Glomerular endothelial cell (primary cell): ENCODE results near the gene UGGT1. TPM values are rescaled to one million over a fixed set of nuclear protein-coding genes. Genes with fewer than 3 reads are reported as not detected.
A peak's percentile ranks its signal among the peaks of the same experiment; 100 is the strongest.

Experiments
- DNase-seq: peaks from one replicate; pipeline ENCODE4 v3.0.0-alpha.2; 2011; ENCODE audit warnings: low read depth, low spot score; ENCODE audit errors: extremely low read depth
- total RNA-seq: library from RNA; depleted of rRNA; stranded (reverse); fragments of >200 nt; gene quantifications from 2 replicates; pipeline ENCODE4 v1.2.3, GENCODE V29; 2015

Gene UGGT1, protein sequence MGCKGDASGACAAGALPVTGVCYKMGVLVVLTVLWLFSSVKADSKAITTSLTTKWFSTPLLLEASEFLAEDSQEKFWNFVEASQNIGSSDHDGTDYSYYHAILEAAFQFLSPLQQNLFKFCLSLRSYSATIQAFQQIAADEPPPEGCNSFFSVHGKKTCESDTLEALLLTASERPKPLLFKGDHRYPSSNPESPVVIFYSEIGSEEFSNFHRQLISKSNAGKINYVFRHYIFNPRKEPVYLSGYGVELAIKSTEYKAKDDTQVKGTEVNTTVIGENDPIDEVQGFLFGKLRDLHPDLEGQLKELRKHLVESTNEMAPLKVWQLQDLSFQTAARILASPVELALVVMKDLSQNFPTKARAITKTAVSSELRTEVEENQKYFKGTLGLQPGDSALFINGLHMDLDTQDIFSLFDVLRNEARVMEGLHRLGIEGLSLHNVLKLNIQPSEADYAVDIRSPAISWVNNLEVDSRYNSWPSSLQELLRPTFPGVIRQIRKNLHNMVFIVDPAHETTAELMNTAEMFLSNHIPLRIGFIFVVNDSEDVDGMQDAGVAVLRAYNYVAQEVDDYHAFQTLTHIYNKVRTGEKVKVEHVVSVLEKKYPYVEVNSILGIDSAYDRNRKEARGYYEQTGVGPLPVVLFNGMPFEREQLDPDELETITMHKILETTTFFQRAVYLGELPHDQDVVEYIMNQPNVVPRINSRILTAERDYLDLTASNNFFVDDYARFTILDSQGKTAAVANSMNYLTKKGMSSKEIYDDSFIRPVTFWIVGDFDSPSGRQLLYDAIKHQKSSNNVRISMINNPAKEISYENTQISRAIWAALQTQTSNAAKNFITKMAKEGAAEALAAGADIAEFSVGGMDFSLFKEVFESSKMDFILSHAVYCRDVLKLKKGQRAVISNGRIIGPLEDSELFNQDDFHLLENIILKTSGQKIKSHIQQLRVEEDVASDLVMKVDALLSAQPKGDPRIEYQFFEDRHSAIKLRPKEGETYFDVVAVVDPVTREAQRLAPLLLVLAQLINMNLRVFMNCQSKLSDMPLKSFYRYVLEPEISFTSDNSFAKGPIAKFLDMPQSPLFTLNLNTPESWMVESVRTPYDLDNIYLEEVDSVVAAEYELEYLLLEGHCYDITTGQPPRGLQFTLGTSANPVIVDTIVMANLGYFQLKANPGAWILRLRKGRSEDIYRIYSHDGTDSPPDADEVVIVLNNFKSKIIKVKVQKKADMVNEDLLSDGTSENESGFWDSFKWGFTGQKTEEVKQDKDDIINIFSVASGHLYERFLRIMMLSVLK (N-terminal part only)
- total RNA-seq = 69.0 and 74.0 TPM in 2 replicates

DNA sequence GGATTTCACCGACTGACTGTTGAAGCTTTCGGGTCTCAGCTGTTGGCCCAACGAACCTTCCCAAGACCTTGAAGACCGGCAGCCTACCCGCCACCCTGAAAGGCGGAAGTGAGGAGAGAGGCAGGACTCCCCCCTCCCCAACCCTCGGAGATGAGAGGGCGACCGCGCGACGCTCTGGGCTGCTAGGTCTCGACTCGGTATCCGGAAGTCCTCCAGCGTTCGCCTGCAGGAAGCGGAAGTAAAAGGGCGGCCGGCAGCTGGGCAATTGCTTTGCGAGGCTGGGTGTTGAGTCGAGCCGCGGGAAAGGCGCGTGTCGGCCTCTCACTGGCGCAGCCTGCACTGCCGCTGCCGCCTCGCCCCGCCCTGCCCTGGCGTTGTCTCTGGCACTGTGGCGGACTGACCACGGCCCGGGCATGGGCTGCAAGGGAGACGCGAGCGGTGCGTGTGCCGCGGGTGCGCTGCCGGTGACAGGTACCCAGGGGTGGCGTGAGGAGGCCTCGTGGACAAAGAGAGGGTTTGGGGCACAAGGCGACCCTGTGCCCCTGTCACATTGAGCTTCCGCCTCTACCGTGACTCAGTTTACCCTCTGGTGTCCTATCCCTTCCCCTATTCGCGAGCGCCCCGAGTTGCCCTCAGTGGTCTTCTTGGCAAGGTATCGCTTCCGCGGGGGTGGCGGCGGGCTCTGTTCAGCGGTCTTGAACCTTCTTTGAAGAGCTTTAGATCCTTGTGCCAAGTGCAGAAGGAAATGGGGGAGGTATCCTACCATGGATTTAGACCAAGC, at the start of gene UGGT1:
Gene UGGT1 (plus strand): TSS at position 256 of the 781 bp plus-strand sequence. CDS start 158 bp downstream, at position 414.
- DNase-seq = peak; percentile 80

DNA sequence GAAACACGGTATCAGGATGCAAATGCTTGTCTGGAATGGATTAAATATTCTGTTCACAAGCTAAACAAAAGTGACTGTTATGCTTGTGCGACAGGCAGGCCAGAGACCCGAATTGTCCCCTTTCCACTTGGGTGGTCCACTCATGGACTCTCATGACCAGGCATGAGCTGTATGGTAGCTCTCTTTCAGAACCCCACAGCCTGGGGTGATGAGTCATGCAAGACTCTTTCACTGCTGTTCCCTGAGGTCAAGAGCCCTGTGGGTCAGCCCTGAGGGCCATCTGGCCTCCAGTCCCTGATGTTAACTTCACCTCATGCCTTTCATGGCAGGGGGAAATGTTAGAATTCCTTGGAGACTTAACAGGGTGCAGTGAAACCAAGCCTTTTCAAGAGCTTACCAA, 49.4 kb upstream of the UGGT1 start:
- DNase-seq = no peak

DNA sequence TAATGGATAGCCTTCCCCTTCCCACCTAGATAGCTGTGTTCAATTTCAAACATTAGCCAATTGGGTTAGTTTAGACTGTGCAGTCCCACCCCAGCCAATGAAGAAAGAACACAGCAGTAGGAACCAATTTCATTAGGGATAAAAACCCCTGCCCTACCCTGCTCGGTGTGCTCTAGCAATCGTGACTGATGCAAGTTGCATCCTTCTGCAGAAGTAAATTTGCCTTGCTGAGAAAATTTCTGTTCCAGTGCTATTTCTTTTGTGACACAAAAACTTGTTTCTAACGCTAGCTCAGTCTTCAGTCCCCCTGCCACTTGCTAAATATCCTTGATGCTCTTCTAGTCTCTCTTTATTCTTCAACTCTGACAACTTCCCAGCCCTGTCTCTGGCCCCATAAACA, 48.0 kb upstream of the UGGT1 start:
- no peak for DNase-seq

DNA sequence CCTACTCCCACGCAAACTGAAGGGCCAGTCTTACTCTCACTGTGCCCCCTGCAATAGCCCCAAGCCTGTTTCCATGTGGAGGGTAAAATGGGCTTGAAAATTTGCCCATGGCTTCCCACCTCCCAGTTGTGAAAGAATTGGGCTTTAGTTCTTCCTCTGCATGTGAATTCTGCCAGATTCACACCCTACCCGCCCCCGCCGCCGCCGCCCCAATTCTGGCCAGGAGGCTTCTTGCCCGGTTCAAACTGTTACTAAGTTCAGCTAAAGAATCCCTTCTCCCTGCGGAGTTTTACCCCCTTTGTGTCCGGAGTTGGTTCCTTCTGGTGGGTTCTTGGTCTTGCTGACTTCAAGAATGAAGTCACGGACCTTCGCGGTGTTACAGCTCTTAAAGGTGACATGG, 37.7 kb upstream of the UGGT1 start:
- DNase-seq = no peak

DNA sequence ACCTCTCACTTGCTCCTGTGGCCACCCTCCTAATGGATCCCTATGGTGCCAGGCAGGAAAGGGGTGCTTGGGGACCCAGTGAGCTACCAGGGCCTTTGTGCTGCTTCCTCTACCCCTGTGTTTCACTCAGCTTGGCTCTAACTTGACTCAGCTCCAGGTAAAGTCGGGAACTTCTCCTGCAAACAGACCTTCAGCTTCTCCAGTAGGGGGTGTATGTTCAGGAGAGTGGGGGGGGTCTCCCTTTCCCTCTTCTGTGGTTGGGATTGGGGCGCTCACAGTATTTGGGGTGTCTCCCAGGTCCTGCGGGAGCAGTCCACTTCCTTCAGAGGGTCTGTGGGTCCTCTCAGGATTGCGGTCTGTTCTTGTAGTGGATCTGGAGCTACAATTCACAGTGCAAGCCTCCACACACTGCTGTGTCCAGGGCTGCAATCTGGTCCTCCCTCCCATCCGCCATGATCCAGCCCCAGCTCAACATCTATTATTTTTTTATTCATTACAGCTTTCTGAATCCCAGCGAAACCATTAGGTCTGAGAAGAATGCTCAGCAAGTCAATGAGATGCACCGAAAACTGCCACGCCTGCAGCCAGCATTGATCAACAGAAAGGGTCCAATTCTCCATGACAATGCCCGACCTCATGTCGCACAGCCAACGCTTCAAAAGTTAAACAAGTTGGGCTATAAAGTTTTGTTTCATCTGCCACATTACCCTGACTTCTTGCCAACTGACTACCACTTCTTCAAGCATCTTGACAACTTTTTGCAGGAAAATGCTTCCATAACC, 36.7 kb upstream of the UGGT1 start:
- no peak for DNase-seq

DNA sequence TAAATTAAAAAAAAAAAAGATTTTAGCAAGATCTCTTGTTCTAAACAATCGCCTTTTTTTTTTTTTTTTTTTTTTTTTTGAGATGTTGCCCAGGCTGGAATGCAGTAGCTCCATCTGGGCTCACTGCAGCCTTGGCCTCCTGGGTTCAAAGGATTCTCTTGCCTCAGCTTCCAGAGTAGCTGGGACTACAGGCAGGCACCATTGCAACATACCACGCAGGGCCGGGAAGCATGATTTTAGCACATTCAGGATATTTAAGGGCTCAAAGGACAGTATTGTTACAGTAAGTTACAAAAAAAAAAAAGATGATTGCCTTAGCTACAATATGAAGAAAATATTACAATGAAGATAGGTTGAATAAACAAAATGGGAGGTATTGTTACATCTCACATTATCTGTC, 33.7 kb upstream of the UGGT1 start:
- no peak for DNase-seq

DNA sequence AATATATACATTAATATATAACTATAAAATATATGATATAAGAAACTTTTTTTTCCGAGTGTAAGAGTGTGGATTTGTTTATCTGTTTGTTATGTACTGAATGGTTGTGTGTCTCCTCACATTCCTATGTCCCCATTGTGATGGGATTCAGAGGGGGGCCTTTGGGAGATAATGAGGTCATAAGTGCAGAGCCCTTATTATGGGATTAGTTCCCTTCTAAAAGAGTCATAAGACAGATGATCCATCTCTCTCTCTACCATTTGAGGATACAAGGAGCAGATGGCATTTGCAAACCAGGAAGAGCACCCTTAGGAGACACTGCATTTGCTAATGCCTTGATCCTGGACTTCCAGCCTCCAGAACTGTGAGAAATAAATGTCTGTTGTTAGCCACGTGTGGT, 32.9 kb upstream of the UGGT1 start:
- no peak for DNase-seq

DNA sequence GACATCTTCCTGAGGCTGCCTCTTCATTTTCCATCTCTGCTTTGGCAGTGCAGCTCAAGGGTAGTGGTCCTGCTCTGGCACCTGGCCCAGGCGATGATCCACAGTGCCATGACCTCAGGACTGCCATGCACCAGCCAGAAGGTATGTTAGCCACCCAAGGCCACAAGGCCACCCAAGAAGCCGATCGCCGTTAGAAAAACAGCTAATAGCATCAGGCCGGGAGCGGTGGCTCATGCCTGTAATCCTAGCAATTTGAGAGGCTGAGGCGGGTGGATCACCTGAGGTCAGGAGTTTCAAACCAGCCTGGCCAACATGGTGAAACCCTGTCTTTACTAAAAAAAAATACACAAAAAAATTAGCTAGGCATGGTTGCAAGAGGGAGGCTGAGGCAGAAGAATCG, 28.4 kb upstream of the UGGT1 start:
- no peak for DNase-seq

DNA sequence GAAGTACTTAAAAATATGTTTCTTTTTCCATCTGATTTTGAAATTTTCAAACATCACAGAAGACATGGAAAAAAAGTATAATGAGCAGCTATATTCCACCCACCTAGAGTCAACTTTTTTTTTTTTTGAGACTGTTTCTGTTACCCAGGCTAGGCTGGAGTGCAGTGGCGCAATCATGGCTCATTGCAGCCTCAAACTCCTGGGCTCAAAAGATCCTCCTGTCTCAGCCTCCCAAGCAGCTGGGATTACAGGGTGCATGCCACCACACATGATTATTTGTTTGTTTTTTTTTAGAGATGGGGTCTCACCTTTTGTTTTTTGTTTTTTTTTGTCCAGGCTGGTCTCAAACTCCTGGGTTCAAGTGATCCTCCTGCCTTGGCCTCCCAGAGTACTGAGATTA, 26.6 kb upstream of the UGGT1 start:
- no peak for DNase-seq

DNA sequence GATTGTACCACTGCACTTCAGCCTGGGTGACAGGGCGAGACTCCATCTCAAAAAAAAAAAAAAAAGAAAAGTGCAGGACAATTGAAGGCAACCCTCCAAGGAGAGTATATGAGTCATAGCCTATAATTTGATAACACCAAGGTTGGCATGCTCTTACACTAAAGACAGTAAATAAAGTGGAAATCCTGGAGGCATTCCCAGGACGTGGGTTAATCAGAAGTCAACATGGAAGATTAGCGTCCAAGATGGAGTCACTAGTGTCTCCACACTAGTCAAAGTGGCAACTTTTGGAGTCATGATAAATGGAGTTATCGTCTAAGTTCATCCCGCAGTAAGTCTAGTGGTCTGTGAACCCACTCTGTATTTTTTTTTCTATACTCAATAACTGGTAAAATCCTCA, 21.2 kb upstream of the UGGT1 start:
- DNase-seq = peak; percentile 7

DNA sequence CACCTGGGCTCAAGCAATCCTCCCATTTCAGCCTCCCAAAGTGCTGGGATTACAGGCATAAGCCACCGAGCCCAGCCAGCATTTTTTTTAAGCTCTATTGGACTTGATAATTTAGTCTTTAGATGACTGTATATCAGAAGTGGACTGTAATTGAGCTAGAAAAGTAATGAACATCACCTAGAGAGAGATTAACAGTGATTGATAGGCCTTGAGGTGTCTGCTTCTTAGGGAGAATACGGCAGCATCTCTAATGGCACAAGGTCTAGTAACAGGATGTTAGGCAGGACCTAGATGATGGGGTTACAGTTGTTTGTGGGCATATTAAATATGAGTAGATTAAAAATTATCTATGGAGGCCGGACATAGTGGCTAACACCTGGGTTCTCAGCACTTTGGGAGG, 17.7 kb upstream of the UGGT1 start:
- no peak for DNase-seq

DNA sequence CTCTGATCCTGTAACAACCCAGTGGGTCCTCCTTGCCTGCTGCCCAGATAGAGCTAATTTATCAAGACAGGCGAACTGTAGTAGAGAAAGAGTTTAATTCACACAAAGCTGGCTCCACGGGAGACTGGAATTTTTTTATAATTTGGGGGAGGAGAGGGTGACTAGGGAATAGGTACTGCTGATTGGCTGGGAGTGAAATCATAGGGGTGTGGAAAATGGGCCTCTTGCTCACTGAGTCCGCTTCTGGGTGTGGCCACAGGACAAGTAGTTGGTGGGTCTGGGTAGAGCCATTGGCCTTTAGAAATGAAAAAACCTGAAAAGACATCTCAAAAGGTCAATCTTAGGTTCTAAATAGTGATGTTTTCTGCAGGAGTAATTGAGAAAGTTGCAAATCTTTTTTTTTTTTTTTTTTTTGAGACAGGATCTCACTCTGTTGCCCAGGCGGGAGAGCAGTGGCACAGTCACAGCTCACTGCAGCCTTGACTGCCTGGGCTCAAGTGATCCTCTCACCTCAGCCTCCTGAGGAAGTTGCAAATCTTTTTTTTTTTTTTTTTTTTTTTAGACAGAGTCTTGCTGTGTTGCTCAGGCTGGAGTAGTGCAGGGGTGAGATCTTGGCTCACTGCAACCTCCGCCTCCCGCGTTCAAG, 14.4 kb upstream of the UGGT1 start:
- DNase-seq = no peak

DNA sequence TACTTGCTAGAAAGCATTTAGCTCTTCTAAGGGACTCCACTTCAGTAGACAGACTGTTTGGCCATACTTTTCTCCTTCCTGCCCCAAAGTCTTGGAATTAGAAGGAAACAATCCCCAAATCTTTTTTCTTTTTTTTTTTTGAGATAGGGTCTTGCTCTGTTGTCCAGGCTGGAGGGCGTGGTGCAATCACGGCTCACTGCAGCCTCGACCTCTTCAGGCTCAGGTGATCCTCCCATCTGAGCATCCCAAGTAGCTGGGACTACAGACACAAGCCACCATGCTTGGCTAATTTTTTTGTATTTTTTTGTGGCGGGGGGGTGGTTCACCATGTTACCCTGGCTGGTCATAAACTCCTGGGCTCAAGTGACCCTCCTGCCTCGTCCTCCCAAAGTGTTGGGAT, 6.2 kb upstream of the UGGT1 start:
- no peak for DNase-seq

DNA sequence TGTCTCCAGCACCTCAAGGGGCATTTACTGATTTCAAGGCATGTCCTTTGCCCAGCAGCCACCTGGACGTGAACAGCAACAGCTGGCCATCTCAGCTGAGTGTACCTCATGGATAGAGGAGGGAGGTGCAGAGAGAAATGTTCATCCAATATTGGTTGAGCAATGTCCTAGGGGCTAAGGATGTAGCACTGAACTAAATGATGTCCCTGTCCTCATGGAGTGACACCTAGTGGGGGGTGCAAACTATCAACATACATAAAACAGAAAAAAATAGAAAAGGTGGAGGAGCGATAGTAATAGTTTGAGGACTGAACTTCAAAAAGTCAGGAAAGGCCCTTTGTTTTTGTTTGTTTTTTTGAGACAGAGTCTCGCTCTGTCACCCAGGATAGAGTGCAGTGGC, 4.8 kb upstream of the UGGT1 start:
- no peak for DNase-seq

DNA sequence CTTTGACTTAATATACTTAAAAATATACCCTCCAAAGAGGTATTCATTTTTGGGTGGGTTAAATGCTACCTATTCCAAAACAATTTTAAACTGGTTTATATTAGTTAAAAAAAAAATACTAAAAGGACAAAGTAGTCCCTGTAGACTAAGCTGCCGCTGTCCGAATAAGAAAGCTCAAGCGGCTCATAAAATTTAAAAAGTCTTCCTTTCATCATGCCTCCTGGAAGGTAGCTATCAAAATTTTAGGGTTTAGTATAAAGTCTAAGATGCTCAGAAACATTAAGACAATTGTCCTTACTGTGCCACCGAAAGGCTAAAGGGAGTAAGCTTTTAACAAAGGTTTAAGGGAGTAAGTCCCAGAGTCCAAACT, 440 bp upstream of the UGGT1 start:
- DNase-seq = no peak

DNA sequence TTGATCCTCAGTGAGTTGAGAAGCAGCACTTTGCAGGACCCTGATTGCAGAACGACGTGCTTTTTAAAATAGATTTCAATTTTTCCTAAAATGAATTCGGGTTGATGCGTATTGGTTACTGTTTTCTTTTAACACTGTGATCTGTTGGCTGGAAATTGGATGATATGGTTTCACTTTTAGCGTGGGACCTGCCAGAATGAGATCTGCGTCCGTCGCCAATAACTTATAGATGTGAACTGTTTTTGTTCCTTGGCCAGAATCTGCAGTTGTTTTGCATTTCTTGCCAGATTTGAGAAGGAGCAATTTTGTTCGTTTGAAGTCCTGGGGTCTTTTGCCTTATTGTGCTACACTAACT, 703 bp downstream of the UGGT1 start:
- DNase-seq = peak; percentile 12

DNA sequence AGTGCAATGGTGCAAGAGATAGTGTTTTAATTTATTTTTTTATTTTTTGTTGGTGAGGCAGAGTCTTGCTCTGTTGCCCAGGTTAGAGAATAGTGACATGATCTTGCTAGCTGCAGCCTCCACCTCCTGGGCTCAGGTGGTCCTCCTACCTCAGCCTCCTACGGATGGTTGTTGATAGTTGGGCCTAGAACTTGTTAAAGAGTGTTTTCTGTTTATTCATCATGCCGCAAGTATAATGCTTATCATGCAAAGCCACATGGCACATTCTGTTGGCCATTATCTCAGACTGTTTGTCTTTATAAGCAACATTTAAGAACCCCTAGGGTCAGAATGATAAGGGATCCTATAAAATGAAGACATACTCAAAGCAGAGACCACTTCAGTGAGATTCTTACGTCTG, 1.7 kb downstream of the UGGT1 start:
- DNase-seq = no peak

DNA sequence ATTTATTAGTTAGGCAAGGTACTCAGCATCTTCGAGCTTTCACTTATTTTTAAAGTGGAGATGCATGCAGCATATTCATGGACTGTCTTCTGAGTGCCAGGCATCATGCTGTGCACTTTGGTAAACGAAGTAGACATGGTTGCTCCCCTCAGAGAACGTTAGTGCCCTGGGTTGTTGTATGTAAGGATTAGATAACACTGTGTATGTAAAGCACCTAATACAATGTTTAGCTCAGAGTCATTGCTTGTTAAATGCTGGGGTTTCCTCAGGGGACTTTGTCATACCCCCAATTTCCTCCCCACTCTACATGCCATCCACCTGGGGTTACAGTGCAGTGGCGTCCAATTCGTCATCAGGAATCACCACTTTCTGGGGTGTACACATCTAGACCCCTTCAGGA, 2.8 kb downstream of the UGGT1 start:
- DNase-seq = no peak

DNA sequence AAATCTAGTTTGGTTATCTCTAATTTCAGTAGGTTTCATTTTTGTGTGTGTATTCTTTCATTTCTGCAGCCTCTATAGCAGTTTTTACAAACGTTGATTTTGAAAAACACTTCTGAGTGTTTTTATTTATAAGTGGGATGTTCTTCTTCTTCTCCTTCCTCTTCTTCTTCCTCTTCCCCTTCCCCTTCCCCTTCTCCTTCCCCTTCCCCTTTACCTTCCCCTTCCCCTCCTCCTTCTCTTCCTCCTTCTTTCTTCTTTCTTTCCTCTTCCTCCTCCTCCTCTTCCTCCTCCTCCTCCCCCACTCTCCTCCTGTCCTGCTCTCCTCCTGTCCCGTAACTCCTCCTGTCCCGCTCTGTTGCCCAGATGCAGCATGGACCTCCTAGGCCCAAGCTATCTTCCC, 4.2 kb downstream of the UGGT1 start:
- DNase-seq = no peak
